GM18909 (cell line): ENCODE data around the gene TRPC5OS.

ENCODE experiments used
- ATAC-seq: cut with Tn5 transposase; IDR thresholded peaks from one replicate; pipeline ENCODE4 v1.9.1; 2021; ENCODE audit warnings: mild to moderate bottlenecking; ENCODE audit not compliant: unreplicated experiment, poor library complexity

Gene TRPC5OS

GRCh38 chrX:111892375-111892774 is 16.4 kb downstream of the TRPC5OS start:
- no peak for ATAC-seq

- ATAC-seq: no peak
Measured at GRCh38 chrX:111896148-111896547, 20.2 kb downstream of the TRPC5OS start.

- no peak for ATAC-seq
Measured at GRCh38 chrX:111914398-111915090, 38.6 kb downstream of the TRPC5OS start.

GRCh38 chrX:111917591-111917990 is 41.6 kb downstream of the TRPC5OS start:
- no peak for ATAC-seq

GRCh38 chrX:111928456-111928855 is 52.5 kb downstream of the TRPC5OS start:
- no peak for ATAC-seq
